Ishikawa (cell line): ENCODE data around the gene GATAD1.

Source experiments
- CEBPB ChIP-seq: IDR thresholded peaks from 2 replicates; pipeline ENCODE4 v1.6.1; 2012
- CREB1 ChIP-seq: IDR thresholded peaks from 2 replicates; pipeline ENCODE4 v1.6.1; 2012; ENCODE audit warnings: low read depth
- EGR1 ChIP-seq: IDR thresholded peaks from 2 replicates; pipeline ENCODE4 v1.6.1; 2012
- EP300 ChIP-seq: IDR thresholded peaks from 2 replicates; pipeline ENCODE4 v1.6.1; 2012; ENCODE audit warnings: borderline replicate concordance
- FOXM1 ChIP-seq: IDR thresholded peaks from 2 replicates; pipeline ENCODE4 v1.6.1; 2012; ENCODE audit warnings: low read depth, borderline replicate concordance
- MAX ChIP-seq: IDR thresholded peaks from 2 replicates; pipeline ENCODE4 v1.6.1; 2012
- NFIC ChIP-seq: IDR thresholded peaks from 2 replicates; pipeline ENCODE4 v1.6.1; 2012
- RAD21 ChIP-seq: IDR thresholded peaks from 2 replicates; pipeline ENCODE4 v1.6.1; 2012; ENCODE audit warnings: low read depth
- REST ChIP-seq: IDR thresholded peaks from 2 replicates; pipeline ENCODE4 v1.6.1; 2012; ENCODE audit warnings: low read depth, mild to moderate bottlenecking
- TAF1 ChIP-seq: IDR thresholded peaks from 2 replicates; pipeline ENCODE4 v1.6.1; 2012; ENCODE audit warnings: low read depth, mild to moderate bottlenecking
- TCF12 ChIP-seq: IDR thresholded peaks from 2 replicates; pipeline ENCODE4 v1.6.1; 2012; ENCODE audit warnings: low read depth
- TEAD4 ChIP-seq: IDR thresholded peaks from 2 replicates; pipeline ENCODE4 v1.6.1; 2012
- USF1 ChIP-seq: IDR thresholded peaks from 2 replicates; pipeline ENCODE4 v1.6.1; 2012
- YY1 ChIP-seq: IDR thresholded peaks from 2 replicates; pipeline ENCODE4 v1.6.1; 2012; ENCODE audit warnings: low read depth
- ZBTB7A ChIP-seq: IDR thresholded peaks from 2 replicates; pipeline ENCODE4 v1.6.1; 2012; ENCODE audit warnings: low read depth

GATAD1 gene

GRCh38 chr7:92489634-92490033 is 42.4 kb downstream of the GATAD1 start:
- TF ChIP-seq EP300 (no peak), TEAD4 (no peak), MAX (no peak), USF1 (no peak), NFIC (no peak), EGR1 (no peak), YY1 (no peak), REST (no peak), ZBTB7A (no peak), CEBPB (no peak), TAF1 (no peak)

GRCh38 chr7:92496876-92497275 is 49.6 kb downstream of the GATAD1 start:
- TF ChIP-seq MAX (no peak), CEBPB (no peak), NFIC (no peak), ZBTB7A (no peak), USF1 (no peak), TEAD4 (no peak), TAF1 (no peak)

GRCh38 chr7:92498557-92498956 is 51.3 kb downstream of the GATAD1 start:
- TF ChIP-seq TCF12 (no peak), ZBTB7A (no peak), TEAD4 (no peak), CREB1 (no peak), REST (no peak), USF1 (no peak), EGR1 (no peak), EP300 (no peak), YY1 (no peak), MAX (no peak)

- TF ChIP-seq REST (no peak), TAF1 (no peak)
Observed at GRCh38 chr7:92503767-92504166, 56.5 kb downstream of the GATAD1 start.

GRCh38 chr7:92504563-92504962 is 57.3 kb downstream of the GATAD1 start:
- TF ChIP-seq RAD21 = no peak
- TF ChIP-seq TEAD4 = no peak
- no peak for TF ChIP-seq ZBTB7A
- no peak for TF ChIP-seq TCF12
- no peak for TF ChIP-seq CEBPB
- no peak for TF ChIP-seq NFIC
- no peak for TF ChIP-seq USF1
- no peak for TF ChIP-seq CREB1
- no peak for TF ChIP-seq TAF1
- TF ChIP-seq EGR1 = no peak
- TF ChIP-seq EP300 = no peak
- no peak for TF ChIP-seq REST
- TF ChIP-seq FOXM1 = no peak
- TF ChIP-seq MAX = no peak
- TF ChIP-seq YY1 = no peak
